NCI-H1417 (cell line): Measurements from ENCODE around the gene HOXD11.

Source experiments
- DNase-seq, 3 experiments: peaks; one replicate each; lab custom pipeline; 2025; lab: John Stamatoyannopoulos, UW

HOXD11 gene

DNA sequence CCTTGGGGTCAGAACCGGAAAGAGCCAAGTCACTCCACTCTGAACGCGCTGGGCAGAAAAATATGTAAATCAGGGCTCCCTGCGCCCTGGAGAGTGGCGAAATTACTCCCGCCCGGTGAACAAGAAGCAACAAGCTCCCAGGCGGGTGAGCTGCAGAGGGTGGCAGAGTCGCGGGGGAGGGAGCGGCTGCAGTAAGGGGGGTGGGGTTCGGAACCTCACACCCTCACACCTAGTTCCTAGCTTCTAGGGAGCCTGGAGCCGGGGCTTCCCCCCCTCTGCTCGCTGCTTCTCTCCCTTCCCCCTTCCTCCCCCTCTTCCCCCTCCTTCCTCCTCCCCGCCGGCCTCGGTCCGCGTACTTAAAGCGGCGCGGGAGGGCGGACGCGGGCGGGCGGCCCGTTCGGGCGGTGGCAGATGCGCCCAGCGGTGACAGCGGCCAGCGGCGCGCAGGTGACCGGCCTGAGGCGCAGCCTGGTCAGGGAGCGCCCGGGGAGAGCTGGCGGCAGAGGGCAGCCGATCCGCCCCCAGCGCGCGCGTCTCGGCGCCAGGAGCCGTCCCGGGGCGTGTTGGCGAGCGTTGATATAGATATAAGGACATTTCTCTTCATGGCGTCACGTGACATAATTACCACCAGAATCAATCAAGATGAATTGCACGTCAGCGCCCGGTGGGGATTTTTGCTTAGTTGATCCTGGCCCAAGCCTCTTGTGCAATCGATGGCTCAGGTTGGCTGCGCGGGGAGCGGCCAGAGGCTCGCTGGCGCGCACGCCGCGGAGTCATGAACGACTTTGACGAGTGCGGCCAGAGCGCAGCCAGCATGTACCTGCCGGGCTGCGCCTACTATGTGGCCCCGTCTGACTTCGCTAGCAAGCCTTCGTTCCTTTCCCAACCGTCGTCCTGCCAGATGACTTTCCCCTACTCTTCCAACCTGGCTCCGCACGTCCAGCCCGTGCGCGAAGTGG, at the start of gene HOXD11:
Gene HOXD11, plus strand, starts transcription at position 700 of the 959 bp plus-strand sequence. Its CDS starts 76 bp downstream, at position 776.
- peak; percentile 61 to 96 (median 91) for DNase-seq

- peak; percentile 5 to 51 (median 5) for DNase-seq
Observed at GRCh38 chr2:176063958-176064357, 43.1 kb upstream of the HOXD11 start.

DNA sequence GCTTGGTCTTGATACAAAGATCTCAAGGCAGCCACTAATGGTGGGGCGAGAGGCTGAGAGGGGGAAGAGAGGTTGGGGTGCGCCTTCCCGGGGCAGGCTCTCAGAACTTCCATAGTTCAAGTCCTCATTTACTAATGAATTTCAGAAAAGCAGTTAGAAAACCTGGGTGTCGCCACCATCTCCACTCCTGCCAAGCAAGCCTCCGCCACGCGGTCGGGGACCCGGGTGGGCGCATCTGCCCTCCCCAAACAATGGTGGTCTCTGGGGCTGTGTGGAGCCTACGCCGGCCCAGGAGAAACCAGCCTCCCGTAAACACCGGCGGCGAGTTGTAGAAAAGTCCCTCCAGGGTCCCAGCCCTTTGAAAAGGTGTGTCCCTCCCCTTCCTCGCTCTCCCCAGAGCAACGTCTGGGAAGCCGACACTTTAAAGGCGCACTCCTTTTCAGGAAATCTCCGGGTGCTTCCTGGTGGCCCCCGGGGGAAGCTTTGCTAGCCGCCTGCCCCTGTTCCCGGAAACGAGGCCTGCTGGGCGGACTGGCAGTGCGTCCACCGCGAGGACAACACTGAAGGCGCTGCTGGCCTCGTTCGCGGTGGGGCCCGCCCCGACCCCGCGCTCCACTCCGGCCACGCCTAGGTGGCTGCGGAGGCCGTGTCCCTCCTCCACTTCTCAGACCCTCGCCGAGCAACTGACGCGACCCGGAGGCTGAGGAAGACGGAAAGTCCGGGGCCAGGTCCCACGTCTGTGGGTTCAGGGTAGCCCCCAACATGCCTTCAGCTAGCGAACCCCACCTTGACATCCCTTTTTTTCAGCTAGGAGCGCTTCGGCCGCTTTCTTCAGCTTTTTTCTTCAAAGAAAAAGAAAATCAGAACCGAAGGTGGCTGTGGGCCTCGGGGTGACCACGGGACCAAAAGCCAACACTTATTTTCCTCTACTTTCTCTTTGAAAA, 40.2 kb upstream of the HOXD11 start:
- no peak for DNase-seq

DNA sequence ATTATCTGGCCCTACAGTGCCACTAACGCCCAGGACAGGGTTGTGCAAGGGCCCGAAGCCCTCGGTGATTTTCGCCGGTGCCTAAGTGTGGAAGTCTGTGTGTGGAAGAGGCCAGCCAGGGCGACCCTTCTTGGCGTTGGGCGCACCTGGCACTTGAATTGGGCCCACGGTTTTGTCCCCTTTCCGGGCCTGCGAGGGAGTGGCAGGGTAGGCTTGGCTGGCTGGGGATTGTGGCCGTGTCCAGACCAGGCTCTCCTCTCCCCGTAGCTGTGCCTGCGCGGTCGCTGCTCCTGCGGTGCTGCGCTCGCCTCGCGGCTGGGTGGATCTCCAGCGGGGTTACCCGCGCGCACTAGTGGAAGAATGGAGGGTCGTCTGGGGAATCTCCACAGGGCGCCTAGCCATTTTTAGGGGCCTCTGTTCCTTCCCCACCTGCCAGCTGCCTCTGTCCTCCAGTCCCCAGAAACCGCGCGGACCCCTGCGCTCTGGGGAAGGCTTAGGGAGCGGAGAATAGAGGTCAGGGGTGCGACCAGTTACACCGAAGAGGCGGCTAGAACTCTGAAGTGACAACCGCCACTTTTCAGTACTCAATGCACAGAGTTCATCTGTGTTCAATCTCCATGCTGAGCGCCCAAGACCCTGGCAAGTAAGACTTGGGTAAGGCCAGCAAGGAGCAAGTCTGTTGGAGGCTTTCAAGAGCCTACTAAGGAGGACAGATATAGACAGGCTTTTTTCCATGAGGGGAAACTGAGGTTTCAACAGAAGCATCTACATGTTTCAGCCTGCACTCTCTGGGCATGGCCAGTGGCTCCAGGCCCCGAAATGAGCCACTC, 39.3 kb upstream of the HOXD11 start:
- no peak for DNase-seq

DNA sequence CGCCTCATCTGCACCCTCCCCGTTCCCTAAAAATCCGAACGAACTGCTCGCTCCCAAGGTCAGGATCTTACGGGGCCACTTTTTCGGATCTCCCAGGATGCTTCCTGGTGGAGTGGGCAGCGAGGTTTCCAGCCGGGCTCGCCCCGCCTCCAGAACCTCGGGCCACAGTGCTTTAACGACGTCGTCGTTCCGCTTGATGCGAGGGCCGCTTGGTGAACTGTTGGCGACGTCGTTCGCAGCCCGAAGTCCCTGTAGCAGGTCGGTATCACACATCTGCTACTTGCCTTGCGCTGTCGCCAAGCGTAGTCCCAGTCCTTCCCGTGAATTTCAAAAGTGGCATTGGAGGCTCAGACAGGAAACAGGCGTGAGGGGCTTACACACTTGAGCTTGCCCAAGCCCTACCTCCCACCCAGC, 38.7 kb upstream of the HOXD11 start:
- no peak for DNase-seq

DNA sequence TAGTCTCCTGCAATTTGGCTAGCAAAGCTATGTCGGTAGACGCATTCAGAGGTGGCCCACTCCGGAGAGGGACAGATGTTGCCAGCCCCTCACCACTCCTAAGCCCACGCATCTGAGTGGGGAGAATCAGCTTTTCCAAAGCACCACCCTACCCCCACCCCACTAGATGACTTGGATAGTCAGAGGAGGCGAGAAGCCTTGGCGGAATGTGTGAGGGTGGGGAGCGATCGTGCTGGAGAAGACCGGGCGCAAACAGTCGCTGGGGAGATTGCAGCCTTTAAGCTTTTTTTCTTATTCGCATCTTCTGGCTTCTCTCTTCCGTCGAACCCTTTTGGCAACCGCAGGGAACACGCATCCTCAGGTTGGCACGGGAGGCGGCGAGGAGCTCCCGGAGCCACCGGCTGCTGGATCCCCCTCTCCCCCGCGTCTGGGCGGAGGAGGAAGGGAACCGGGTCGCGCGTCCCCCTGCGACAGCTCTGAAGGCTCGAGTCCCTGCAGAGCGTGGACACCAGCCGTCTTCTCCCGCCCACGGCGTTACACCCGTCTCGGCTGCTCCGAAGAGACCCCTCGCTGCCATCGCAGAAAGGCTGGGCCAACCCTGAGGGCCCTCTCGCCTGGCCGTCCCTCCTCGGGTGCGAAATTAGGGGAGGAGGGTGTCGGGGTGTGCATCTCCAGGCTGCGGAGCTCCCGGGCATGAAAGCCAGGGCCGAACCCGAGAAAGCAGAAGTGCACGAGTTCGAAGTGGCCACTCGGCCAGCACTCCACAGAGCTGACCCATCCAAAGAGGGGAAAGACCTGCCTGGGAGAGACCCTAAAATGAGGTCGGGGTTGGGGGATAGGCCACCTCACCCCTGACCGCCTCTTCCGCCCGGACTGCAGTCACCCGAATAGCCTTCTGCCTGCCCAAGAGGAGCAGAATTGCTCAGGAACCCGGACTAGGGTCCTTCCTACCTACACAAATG, 35.5 kb upstream of the HOXD11 start:
- no peak for DNase-seq

- DNase-seq: no peak
Observed at GRCh38 chr2:176072292-176072669, 34.8 kb upstream of the HOXD11 start.

GRCh38 chr2:176072951-176073904, 33.9 kb upstream of the HOXD11 start:
- DNase-seq: peak in 1 of 3 experiments; percentile 17

DNA sequence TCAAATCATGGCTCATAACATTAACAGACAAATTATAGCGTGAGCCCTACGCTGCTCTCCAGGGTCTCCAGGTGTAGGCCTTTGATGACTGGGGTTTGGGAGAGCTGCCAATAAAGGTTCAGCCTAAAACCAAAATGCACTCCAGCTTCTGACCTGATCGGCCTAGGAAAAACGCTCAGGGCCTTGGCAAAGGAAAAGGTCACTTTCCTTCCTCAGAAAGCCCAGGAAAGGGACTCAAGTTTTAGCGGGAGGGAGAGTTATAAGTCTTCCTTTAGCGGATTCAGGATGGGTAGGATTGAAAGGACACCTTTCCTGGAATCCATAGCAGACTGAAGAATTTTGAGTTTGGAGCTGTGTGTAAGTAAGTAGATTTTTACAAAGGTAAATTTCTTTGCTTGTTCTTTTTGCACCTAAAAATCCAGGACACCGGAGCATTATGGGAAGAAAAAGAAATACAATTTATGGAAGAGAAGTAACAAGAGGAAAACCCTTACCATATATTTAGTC, 32.1 kb upstream of the HOXD11 start:
- DNase-seq: no peak

GRCh38 chr2:176075481-176075880, 31.6 kb upstream of the HOXD11 start:
- DNase-seq: no peak

- no peak for DNase-seq
Observed at GRCh38 chr2:176076063-176076462, 31.0 kb upstream of the HOXD11 start.

- DNase-seq: no peak
Observed at GRCh38 chr2:176076796-176077195, 30.3 kb upstream of the HOXD11 start.

DNA sequence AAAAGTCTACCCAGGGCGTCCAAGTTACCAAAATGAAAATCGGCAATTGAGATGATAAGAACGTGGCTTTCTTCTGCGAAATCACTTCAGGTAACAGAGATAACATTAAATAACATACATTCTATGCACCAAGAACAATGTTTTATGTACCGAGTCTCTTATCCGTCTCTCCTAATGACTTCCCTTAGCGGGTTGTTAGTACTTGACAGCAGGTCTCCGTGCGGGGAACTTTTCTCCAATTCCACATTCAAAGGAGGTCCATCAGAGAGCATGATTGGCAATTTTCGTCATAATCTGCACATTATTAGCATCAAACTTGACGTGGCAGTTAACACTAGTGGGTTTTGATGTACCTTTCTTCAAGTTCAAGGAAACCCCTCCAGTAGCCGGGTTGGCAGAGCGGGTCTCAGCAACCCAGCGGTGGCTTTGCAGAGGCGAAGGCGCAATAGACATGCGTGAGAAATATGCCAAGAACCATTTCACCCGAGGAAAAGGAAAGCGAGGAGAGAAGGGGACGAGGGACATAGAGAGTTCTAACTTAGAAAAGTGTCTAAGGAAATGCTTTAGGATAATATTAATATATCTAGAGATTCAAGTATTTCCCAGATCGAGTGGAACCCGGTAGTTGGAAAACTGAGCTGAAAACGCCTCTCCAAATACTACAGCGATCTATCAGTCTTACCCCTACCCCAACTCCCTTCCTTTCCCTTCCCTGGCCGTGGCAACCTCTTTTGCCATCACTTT, 28.4 kb upstream of the HOXD11 start:
- DNase-seq: peak; percentile 36 to 69 (median 65)

- DNase-seq: peak; percentile 50 to 93 (median 85)
Observed at GRCh38 chr2:176079285-176079830, 27.7 kb upstream of the HOXD11 start.

- DNase-seq: peak; percentile 76 to 93 (median 87)
Observed at GRCh38 chr2:176079831-176080539, 27.1 kb upstream of the HOXD11 start.

GRCh38 chr2:176080540-176081375, 26.3 kb upstream of the HOXD11 start:
- no peak for DNase-seq
